Gastrocnemius medialis (tissue), 4 donors: ENCODE measurements around the gene VWA3B.

Experiments
- CTCF ChIP-seq, 5 experiments: fragments of 450-650 bp in 3 of 5; fragments of 200-600 bp in 2 of 5; sonication (generic) in 2 of 5; IDR thresholded peaks in 4 of 5; conservative IDR thresholded peaks in 1 of 5; 1 replicate in 4 of 5; 2 replicates in 1 of 5; pipeline ENCODE4 v1.5.1; 2016 to 2019; ENCODE audit warnings: antibody characterized with exemption in 5 of 5, mild to moderate bottlenecking in 3 of 5, moderate library complexity in 3 of 5
- POLR2A ChIP-seq, 2 donors: fragments of 450-650 bp; IDR thresholded peaks; one replicate each; pipeline ENCODE4 v1.6.1; 2017; ENCODE audit warnings: antibody characterized with exemption in 2 of 2, mild to moderate bottlenecking in 2 of 2, moderate library complexity in 2 of 2

- TF ChIP-seq CTCF (IDR thresholded peaks at IDR 0.05 in 4 of 5, conservative IDR thresholded peaks at IDR 0.05 in 1 of 5) (no peak), POLR2A (IDR thresholded peaks at IDR 0.05) (no peak)
Measured at GRCh38 chr2:98308532-98308931, 221.6 kb downstream of the VWA3B start.
